ENCODE measurements around the gene MSL2. TPM values are rescaled to one million over a fixed set of nuclear protein-coding genes. Genes with fewer than 3 reads are reported as not detected.
"Not testable (repeated sequence)": the region's sequence is repeated elsewhere in the genome, so short reads cannot be mapped to it uniquely, and the experiment has no call there.

Gene MSL2
- polyA plus RNA-seq, 3 donors from 2014 or later, result 25.9 to 39.0 (median 33.0) TPM

DNA sequence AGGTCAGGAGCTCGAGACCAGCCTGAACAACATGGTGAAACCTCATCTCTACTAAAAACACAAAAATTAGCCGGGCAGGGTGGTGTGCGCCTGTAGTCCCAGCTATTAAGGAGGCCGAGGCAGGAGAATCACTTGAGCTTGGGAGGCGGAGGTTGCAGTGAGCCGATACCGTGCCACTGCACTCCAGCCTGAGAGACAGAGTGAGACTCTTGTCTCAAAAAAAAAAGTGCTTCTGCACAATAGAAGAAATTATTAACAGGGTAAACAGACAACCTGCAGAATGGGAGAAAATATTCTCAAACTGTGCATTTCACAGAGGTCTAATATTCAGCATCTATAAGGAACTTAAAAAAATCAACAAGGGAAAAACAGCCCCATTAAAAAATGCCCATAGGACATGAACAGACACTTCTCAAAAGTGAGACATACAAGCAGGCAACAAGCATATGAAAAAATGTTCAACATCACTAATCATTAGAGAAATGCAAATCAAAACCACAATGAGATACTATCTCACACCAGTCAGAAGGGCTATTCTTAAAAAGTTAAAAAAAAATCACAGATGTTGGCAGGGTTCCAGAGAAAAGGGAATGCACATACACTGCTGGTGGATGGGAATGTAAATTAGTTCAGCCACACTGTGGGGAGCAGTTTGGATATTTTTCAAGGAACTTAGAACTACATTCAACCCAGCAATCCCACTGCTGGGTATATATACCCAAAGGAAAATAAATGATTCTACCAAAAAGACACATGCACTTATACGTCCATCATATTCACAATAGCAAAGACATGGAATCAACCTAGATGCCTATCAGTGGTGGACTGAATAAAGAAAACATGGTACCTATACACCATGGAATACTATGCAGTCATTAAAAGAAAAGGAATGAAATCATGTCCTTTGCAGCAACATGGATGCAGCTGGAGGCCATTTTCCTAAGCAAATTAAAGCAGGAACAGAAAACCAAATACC, 75.5 kb downstream of the MSL2 start:
- Mint-ChIP-seq H3K27ac (no peak overlapping the region), H3K4me1 (peaks cover 0 to 2% of the 10 kb centered on the region in 2 donors), H3K9me3 (peaks cover 0 to 4% (median under 1%) of the 10 kb centered on the region in 6 donors), H3K4me3 (no peak overlapping the region), H3K27me3 (ENCODE audit: low read depth in 3 of 3) (peaks cover 0 to 7% (median 0%) of the 10 kb centered on the region in 3 donors), H3K36me3 (peaks cover 0 to 10% (median 0%) of the 10 kb centered on the region in 3 donors)
- DNase-seq, result no peak

DNA sequence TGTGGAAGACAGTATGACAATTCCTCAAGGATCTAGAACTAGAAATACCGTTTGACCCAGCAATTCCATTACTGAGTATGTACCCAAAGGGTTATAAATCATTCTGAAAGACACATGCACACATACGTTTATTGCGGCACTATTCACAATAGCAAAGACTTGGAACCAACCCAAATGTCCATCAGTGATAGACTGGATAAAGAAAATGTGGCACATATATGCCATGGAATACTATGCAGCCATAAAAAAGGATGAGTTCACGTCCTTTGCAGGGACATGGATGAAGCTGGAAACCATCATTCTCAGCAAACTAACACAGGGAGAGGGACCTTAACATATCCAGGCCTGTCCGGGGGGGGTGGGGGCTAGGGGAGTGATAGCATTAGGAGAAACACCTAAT, 76.4 kb downstream of the MSL2 start:
- not testable (repeated sequence) for H3K27ac Mint-ChIP-seq; H3K4me1 Mint-ChIP-seq; H3K4me3 Mint-ChIP-seq; H3K27me3 Mint-ChIP-seq (ENCODE audit: low read depth in 3 of 3); H3K36me3 Mint-ChIP-seq; H3K9me3 Mint-ChIP-seq; DNase-seq

DNA sequence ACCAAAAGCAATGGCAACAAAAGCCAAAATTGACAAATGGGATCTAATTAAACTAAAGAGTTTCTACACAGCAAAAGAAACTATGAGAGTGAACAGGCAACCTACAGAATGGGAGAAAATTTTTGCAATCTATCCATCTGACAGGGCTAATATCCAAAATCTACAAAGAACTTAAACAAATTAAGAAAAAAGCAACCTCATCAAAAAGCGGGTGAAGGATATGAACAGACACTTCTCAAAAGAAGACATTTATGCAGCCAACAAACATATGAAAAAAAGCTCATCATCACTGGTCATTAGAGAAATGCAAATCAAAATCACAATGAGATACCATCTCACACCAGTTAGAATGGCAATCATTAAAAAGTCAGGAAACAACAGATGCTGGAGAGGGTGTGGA, 76.8 kb downstream of the MSL2 start:
- H3K36me3 Mint-ChIP-seq; DNase-seq; H3K27ac Mint-ChIP-seq; H3K4me1 Mint-ChIP-seq; H3K9me3 Mint-ChIP-seq; H3K4me3 Mint-ChIP-seq; H3K27me3 Mint-ChIP-seq (ENCODE audit: low read depth in 3 of 3): not testable (repeated sequence)

DNA sequence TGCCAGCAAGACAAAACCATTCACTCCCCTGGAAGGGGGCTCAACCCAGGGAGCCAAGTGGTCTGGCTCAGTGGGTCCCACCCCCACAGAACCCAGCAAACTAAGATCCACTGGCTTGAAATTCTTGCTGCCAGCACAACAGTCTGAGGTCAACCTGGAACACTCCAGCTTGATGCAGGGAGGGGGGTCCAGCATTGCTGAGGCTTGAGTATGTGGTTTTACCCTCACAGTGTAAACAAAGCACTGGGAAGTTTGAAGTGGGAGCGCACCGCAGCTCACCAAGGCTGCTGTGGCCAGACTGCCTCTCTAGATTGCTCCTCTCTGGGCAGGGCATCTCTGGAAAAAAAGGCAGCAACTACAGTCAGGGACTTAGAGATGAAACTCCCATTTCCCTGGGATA, 81.7 kb downstream of the MSL2 start:
- Mint-ChIP-seq H3K36me3 (peaks cover 0 to 18% (median 3%) of the 10 kb centered on the region in 3 donors), H3K4me3 (no peak overlapping the region), H3K4me1 (peaks cover 0 to 5% of the 10 kb centered on the region in 2 donors), H3K9me3 (peaks cover 0 to 5% (median under 1%) of the 10 kb centered on the region in 6 donors), H3K27ac (no peak overlapping the region), H3K27me3 (ENCODE audit: low read depth in 3 of 3) (peaks cover 0 to 6% (median 3%) of the 10 kb centered on the region in 3 donors)
- no peak for DNase-seq

DNA sequence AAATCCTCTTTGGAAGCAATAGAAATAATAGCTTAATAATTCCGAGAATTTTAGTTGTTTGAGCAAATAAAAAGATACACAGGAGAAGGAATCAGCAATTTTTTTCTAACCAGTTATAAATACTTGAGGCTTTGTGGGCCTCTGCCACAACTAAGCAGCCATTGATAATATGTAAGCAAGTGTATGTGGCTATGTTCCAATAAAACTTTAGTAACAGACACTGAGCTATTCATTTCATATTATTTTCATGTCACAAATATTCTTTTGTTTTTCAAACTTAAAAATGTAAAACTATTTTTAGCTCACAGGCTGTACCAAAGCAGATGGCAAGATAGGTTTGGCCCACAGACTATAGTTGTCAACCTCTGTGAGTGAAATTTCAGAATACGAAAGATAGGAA, 85.7 kb downstream of the MSL2 start:
- Mint-ChIP-seq H3K27ac (no peak overlapping the region), H3K4me1 (peaks cover 0 to 1% of the 10 kb centered on the region in 2 donors), H3K36me3 (peaks cover 3 to 14% (median 3%) of the 10 kb centered on the region in 3 donors), H3K9me3 (no peaks in the 10 kb centered on the region), H3K4me3 (no peak overlapping the region), H3K27me3 (ENCODE audit: low read depth in 3 of 3) (peaks cover 0 to 6% (median 5%) of the 10 kb centered on the region in 3 donors)
- DNase-seq, result no peak

DNA sequence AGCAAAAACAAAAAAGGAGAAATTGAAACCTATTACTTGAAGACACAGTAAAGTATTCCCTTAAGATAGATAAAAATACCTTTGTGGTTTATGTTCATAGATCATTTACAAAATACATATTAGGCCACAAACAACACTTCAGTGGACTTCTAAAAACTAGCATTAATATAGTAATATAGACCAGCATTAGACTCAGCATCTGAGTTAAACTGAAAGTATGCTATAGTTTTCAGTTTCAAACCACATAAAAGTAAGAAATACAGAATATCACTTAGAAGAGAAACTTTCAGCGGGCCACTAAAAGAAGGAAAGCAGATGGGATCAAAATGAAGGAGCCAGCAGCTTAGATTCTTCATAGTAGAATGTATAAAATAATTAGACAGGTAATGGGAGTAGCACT, 86.6 kb downstream of the MSL2 start:
- H3K4me3 Mint-ChIP-seq, result no peak overlapping the region

DNA sequence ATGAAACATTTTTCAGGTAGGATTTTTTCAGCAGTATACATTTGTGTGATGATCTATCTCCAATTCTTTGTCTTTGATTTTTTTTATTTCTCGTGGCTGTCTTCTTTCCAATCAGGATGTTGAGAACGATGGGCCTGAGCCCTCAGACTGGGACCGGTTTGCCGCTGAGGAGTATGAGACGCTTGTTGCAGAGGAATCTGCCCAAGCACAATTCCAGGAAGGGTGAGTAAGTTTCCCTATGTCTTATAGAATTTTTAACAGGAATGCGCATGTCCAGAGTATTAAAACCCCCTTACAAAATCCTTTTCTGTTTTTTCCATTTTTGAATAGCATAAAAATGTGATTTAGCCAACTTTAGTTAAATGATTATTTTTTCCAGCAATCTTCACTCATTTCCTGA, 90.0 kb downstream of the MSL2 start:
- Mint-ChIP-seq H3K4me3 (no peak overlapping the region), H3K9me3 (no peaks in the 10 kb centered on the region), H3K27me3 (ENCODE audit: low read depth in 3 of 3) (peaks cover 0 to 5% (median 0%) of the 10 kb centered on the region in 3 donors), H3K4me1 (no peaks in the 10 kb centered on the region), H3K27ac (no peak overlapping the region), H3K36me3 (peaks cover 0 to 11% (median 3%) of the 10 kb centered on the region in 3 donors)
- DNase-seq, result no peak

More for the DNA sequence above, 86.6 kb downstream of the MSL2 start:
- Mint-ChIP-seq H3K27me3 (ENCODE audit: low read depth in 3 of 3) (peaks cover 0 to 5% (median 5%) of the 10 kb centered on the region in 3 donors), H3K27ac (no peak overlapping the region), H3K9me3 (no peaks in the 10 kb centered on the region), H3K36me3 (peaks cover 3 to 19% (median 3%) of the 10 kb centered on the region in 3 donors), H3K4me1 (no peaks in the 10 kb centered on the region)
- no peak for DNase-seq

DNA sequence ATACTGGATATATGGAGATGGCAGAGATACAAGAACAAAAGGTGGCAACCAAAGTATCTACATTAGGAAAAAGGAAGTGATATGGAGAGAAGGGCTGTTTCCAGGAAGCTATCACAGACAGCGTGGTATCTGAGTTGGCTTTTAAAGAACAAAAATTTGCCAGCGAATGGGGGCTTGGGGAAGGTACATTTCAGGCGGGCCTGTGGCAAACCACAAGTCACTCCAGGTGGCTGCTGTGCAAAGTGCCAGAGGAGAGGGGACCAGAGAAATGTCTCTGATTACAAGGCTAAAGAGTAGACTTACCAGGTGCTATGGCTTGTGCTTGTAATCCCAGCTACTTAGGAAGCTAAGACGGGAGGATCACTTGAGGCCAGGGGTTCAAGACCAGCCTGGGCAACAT, 91.1 kb downstream of the MSL2 start:
- Mint-ChIP-seq H3K4me1 (no peaks in the 10 kb centered on the region), H3K9me3 (no peaks in the 10 kb centered on the region), H3K27ac (no peak overlapping the region), H3K27me3 (ENCODE audit: low read depth in 3 of 3) (peaks cover 0 to 5% (median 0%) of the 10 kb centered on the region in 3 donors), H3K36me3 (peaks cover 0 to 11% (median 3%) of the 10 kb centered on the region in 3 donors), H3K4me3 (no peak overlapping the region)
- no peak for DNase-seq

Other genes with a start within 250 kb of the MSL2 start
- gene PPP2R3A, start 230.6 kb downstream of the MSL2 start, polyA plus RNA-seq, result under 1 TPM; 0.06 to 0.24 (median 0.09) TPM
- gene PCCB, start 54.0 kb upstream of the MSL2 start, polyA plus RNA-seq, result 10 to 100 TPM; 41.8 to 73.3 (median 61.5) TPM

Measured in immature natural killer cell (primary cell).